ENCODE results near the gene HS3ST4. TPM values are rescaled to one million over a fixed set of nuclear protein-coding genes. Genes with fewer than 3 reads are reported as not detected.

The HS3ST4 gene
- total RNA-seq, 1 donor, result not detected

DNA sequence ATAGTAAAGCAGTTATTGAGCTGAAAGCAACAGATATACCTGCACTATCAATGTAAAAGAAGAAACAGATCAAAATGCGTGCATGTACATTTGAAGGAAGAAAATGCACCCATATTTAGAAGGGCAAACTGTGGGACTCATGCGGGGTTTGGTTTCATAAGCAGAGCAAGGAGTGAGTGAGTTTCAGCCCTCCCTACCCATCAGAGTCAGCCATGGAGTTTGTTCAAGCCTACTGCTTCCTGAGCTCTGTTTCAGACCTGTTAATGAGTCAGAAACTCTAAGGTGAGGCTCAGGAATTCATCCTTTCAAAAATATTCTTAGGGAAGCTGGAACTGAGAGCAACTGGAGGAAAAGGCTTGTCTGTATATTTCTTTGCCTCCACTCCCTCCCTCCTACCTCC is 446.2 kb downstream of the HS3ST4 start:
- no peaks in the 10 kb centered on the region for H3K4me1 ChIP-seq (ENCODE audit: insufficient read depth, low read length)
- H3K36me3 ChIP-seq (ENCODE audit: insufficient read depth, low read length), result no peaks in the 10 kb centered on the region
- no peaks in the 10 kb centered on the region for H3K9me3 ChIP-seq (ENCODE audit: low read depth, low read length)
- H3K4me3 ChIP-seq (ENCODE audit: insufficient read depth, low read length), result no peak overlapping the region
- H3K27me3 ChIP-seq (ENCODE audit: insufficient read depth, low read length), result no peaks in the 10 kb centered on the region
- no peak for DNase-seq (ENCODE audit: insufficient read length, low spot score, missing footprints)
- H4K20me1 ChIP-seq (ENCODE audit: insufficient read depth, low read length), result no peaks in the 10 kb centered on the region
- no peak overlapping the region for H3K4me2 ChIP-seq (ENCODE audit: insufficient read depth, low read length)
- TF ChIP-seq, protein P1, sequence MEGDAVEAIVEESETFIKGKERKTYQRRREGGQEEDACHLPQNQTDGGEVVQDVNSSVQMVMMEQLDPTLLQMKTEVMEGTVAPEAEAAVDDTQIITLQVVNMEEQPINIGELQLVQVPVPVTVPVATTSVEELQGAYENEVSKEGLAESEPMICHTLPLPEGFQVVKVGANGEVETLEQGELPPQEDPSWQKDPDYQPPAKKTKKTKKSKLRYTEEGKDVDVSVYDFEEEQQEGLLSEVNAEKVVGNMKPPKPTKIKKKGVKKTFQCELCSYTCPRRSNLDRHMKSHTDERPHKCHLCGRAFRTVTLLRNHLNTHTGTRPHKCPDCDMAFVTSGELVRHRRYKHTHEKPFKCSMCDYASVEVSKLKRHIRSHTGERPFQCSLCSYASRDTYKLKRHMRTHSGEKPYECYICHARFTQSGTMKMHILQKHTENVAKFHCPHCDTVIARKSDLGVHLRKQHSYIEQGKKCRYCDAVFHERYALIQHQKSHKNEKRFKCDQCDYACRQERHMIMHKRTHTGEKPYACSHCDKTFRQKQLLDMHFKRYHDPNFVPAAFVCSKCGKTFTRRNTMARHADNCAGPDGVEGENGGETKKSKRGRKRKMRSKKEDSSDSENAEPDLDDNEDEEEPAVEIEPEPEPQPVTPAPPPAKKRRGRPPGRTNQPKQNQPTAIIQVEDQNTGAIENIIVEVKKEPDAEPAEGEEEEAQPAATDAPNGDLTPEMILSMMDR (IDR thresholded peaks at IDR 0.05; ENCODE audit: extremely low read depth, low read depth, low read length), result no peak
- no peak overlapping the region for H2AFZ ChIP-seq (ENCODE audit: low read length)
- no peak overlapping the region for H3K27ac ChIP-seq (ENCODE audit: low read depth, low read length)
- H3K79me2 ChIP-seq (ENCODE audit: insufficient read depth, low read length), result no peaks in the 10 kb centered on the region

DNA sequence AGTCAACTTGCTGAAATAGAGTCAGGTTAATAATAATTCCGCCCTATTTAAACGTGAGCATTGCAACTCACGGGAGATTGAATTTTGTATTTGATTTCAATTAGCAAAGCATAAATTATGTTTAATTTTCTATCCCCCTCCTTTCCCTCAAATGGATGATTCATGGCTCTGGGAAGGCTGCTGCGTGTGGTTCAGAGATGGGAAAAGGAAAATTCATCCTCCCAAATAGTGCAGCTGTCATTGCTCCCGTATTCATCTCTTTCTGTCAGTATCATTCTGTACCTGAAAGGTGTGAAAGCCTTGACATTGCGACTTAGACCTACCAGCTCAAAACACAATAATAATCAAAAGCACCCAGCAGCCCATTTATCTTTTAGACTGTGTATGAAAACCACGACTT is 447.3 kb downstream of the HS3ST4 start:
- H3K4me3 ChIP-seq (ENCODE audit: insufficient read depth, low read length), result no peak overlapping the region
- H3K79me2 ChIP-seq (ENCODE audit: insufficient read depth, low read length), result no peaks in the 10 kb centered on the region
- no peaks in the 10 kb centered on the region for H4K20me1 ChIP-seq (ENCODE audit: insufficient read depth, low read length)
- no peaks in the 10 kb centered on the region for H3K27me3 ChIP-seq (ENCODE audit: insufficient read depth, low read length)
- no peaks in the 10 kb centered on the region for H3K9me3 ChIP-seq (ENCODE audit: low read depth, low read length)
- no peaks in the 10 kb centered on the region for H3K4me1 ChIP-seq (ENCODE audit: insufficient read depth, low read length)
- H3K4me2 ChIP-seq (ENCODE audit: insufficient read depth, low read length), result no peak overlapping the region
- H2AFZ ChIP-seq (ENCODE audit: low read length), result no peak overlapping the region
- no peaks in the 10 kb centered on the region for H3K36me3 ChIP-seq (ENCODE audit: insufficient read depth, low read length)
- TF ChIP-seq, protein P1 (IDR thresholded peaks at IDR 0.05; ENCODE audit: extremely low read depth, low read depth, low read length), result no peak
- no peak for DNase-seq (ENCODE audit: insufficient read length, low spot score, missing footprints)
- no peak overlapping the region for H3K27ac ChIP-seq (ENCODE audit: low read depth, low read length)

DNA sequence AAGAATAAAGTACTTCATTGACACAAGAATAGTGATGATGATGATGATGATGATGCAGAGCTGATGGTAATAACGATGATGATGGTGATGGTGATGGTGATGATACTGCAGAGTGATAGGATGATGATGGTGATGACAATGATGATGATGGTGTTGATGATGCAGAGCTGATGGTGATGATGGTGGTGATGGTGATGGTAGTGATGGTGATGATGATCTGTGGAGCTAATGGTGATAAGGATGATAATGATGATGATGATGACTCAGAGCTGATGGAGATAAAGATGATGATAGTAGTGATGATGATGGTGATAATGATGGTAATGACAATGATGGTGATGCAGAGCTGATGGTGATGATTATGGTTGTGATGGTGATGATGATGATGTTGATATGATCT is 448.1 kb downstream of the HS3ST4 start:
- Histone ChIP-seq H3K4me2 (ENCODE audit: insufficient read depth, low read length) (no peak overlapping the region), H3K4me3 (ENCODE audit: insufficient read depth, low read length) (no peak overlapping the region), H3K27ac (ENCODE audit: low read depth, low read length) (no peak overlapping the region), H3K36me3 (ENCODE audit: insufficient read depth, low read length) (no peaks in the 10 kb centered on the region), H4K20me1 (ENCODE audit: insufficient read depth, low read length) (no peaks in the 10 kb centered on the region), H3K27me3 (ENCODE audit: insufficient read depth, low read length) (no peaks in the 10 kb centered on the region), H3K79me2 (ENCODE audit: insufficient read depth, low read length) (no peaks in the 10 kb centered on the region), H3K9me3 (ENCODE audit: low read depth, low read length) (no peaks in the 10 kb centered on the region), H2AFZ (ENCODE audit: low read length) (no peak overlapping the region), H3K4me1 (ENCODE audit: insufficient read depth, low read length) (no peaks in the 10 kb centered on the region)
- TF ChIP-seq, protein P1 (IDR thresholded peaks at IDR 0.05; ENCODE audit: extremely low read depth, low read depth, low read length), result no peak
- no peak for DNase-seq (ENCODE audit: insufficient read length, low spot score, missing footprints)

DNA sequence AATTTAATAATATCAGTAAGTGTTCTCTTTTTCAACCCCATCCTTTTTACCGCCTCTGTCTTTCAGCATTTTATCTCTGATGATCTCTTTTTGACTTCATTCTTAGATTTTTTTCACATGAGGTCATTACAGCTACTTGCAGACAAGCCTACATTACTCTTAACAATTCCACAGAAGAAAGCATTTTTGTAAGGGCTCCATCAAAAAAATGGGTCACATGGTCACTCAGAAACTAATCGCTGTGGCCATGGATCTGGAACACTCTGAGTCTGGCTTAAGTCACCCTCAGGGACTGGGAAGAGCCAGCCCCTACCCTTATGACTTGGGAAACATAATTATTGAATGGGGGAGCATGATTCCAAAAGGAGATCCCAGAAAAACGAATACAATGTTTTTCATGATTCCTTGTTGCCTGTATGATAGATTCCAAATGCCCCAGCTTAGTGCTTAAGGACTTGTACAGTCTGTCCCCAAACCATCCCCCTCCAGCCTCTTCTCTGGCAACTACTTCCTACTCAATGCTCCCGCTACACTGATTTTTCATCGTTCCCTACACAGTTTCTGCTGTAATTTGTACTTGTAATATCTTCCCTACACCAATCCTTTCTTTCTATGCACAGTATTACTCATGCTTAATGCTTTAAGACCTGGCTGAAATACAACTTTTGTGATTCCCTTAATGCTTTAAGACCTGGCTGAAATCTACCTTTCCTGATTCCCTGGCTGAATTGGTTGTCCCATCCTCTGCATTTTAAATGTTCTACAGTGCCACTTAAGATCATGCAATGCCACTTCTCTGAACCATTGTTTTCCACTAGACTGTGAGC is 457.8 kb downstream of the HS3ST4 start:
- no peak overlapping the region for H3K27ac ChIP-seq (ENCODE audit: low read depth, low read length)
- H3K4me3 ChIP-seq (ENCODE audit: insufficient read depth, low read length), result no peak overlapping the region
- no peaks in the 10 kb centered on the region for H3K9me3 ChIP-seq (ENCODE audit: low read depth, low read length)
- TF ChIP-seq, protein P1 (IDR thresholded peaks at IDR 0.05; ENCODE audit: extremely low read depth, low read depth, low read length), result no peak
- no peaks in the 10 kb centered on the region for H3K36me3 ChIP-seq (ENCODE audit: insufficient read depth, low read length)
- no peak overlapping the region for H2AFZ ChIP-seq (ENCODE audit: low read length)
- no peaks in the 10 kb centered on the region for H3K79me2 ChIP-seq (ENCODE audit: insufficient read depth, low read length)
- H4K20me1 ChIP-seq (ENCODE audit: insufficient read depth, low read length), result no peaks in the 10 kb centered on the region
- no peaks in the 10 kb centered on the region for H3K4me1 ChIP-seq (ENCODE audit: insufficient read depth, low read length)
- no peak for DNase-seq (ENCODE audit: insufficient read length, low spot score, missing footprints)
- H3K27me3 ChIP-seq (ENCODE audit: insufficient read depth, low read length), result no peaks in the 10 kb centered on the region
- H3K4me2 ChIP-seq (ENCODE audit: insufficient read depth, low read length), result no peak overlapping the region

All from osteoblast (primary cell).